DND-41 (cell line): ENCODE results near the gene GNRH2.

Source experiments
- ATAC-seq: fragments of 200-7000 bp; cut with Tn5 transposase; 3 replicates; pipeline ENCODE4 v1.9.1; 2021; ENCODE audit warnings: low read depth; ENCODE audit not compliant: insufficient read depth
- DNase-seq: peaks from one replicate; pipeline ENCODE4 v3.0.0-alpha.2; 2020
- H2AFZ ChIP-seq: 2 replicates; pipeline ENCODE4 v1.6.0; 2012; ENCODE audit warnings: low read depth, low read length
- H3K27ac ChIP-seq: 2 replicates; pipeline ENCODE4 v1.5.1; 2012; ENCODE audit warnings: low read length, inconsistent platforms
- H3K27me3 ChIP-seq: fragments of 200-600 bp; sonication (generic); 2 replicates; pipeline ENCODE4 v1.6.0; 2012; ENCODE audit warnings: low read length, mild to moderate bottlenecking, inconsistent platforms; ENCODE audit not compliant: insufficient read depth, poor library complexity
- H3K36me3 ChIP-seq: 2 replicates; pipeline ENCODE4 v1.5.1; 2012; ENCODE audit warnings: low read length, inconsistent platforms; ENCODE audit not compliant: insufficient read depth
- H3K4me1 ChIP-seq: 2 replicates; pipeline ENCODE4 v1.5.1; 2012; ENCODE audit warnings: mild to moderate bottlenecking, low read length; ENCODE audit not compliant: insufficient read depth
- H3K4me2 ChIP-seq: 2 replicates; pipeline ENCODE4 v1.6.0; 2012; ENCODE audit warnings: mild to moderate bottlenecking, moderate library complexity, low read length, inconsistent platforms; ENCODE audit not compliant: insufficient read depth
- H3K4me3 ChIP-seq, 2 experiments: fragments of 200-600 bp in 1 of 2; shearing (Covaris generic) in 1 of 2; 2 replicates each; pipeline ENCODE4 v1.5.1; 2012 to 2016; ENCODE audit warnings: inconsistent platforms in 2 of 2, low read length in 2 of 2, mild to moderate bottlenecking in 2 of 2, low read depth in 1 of 2, moderate library complexity in 1 of 2
- H3K79me2 ChIP-seq: 2 replicates; pipeline ENCODE4 v1.6.0; 2012; ENCODE audit warnings: low read length, inconsistent platforms; ENCODE audit not compliant: insufficient read depth
- H3K9ac ChIP-seq: 2 replicates; pipeline ENCODE4 v1.6.0; 2012; ENCODE audit warnings: low read depth, mild to moderate bottlenecking, inconsistent platforms, low read length, moderate library complexity
- H3K9me3 ChIP-seq: 2 replicates; pipeline ENCODE4 v1.5.1; 2012; ENCODE audit warnings: low read length, moderate library complexity, mild to moderate bottlenecking, inconsistent platforms; ENCODE audit not compliant: insufficient read depth, severe bottlenecking
- H4K20me1 ChIP-seq: 2 replicates; pipeline ENCODE4 v1.6.0; 2012; ENCODE audit warnings: low read length; ENCODE audit not compliant: insufficient read depth
- CTCF ChIP-seq: IDR thresholded peaks from 2 replicates; pipeline ENCODE4 v1.5.1; 2012; ENCODE audit warnings: borderline replicate concordance, low read length, moderate library complexity, mild to moderate bottlenecking; ENCODE audit not compliant: poor library complexity, severe bottlenecking; ENCODE audit errors: extremely low read depth
- EZH2 ChIP-seq: IDR thresholded peaks from 3 replicates; pipeline ENCODE4 v1.6.1; 2012; ENCODE audit warnings: borderline replicate concordance, low read depth, mild to moderate bottlenecking, moderate library complexity, low read length, inconsistent platforms; ENCODE audit not compliant: severe bottlenecking

Gene GNRH2

GRCh38 chr20:3043322-3043721, at the start of gene GNRH2:
Gene GNRH2 (plus strand): TSS chr20:3043622. CDS start chr20:3044415, 793 bp downstream.
- no peak for ATAC-seq
- Histone ChIP-seq H3K4me2 (no peak within 1 kb of the TSS), H3K9ac (no peak within 1 kb of the TSS), H3K9me3 (no peaks in the 10 kb centered on the region), H4K20me1 (peaks cover 11% of the 10 kb centered on the region), H2AFZ (no peak within 1 kb of the TSS), H3K27me3 (no peaks in the 10 kb centered on the region), H3K27ac (no peak within 1 kb of the TSS), H3K79me2 (peaks cover 17% of the 10 kb centered on the region), H3K4me3 (no peak within 1 kb of the TSS), H3K36me3 (peaks cover 46% of the 10 kb centered on the region), H3K4me1 (peaks cover 26% of the 10 kb centered on the region)
- TF ChIP-seq EZH2 (no peak), CTCF (no peak)
- no peak for DNase-seq

- ATAC-seq = no peak
- Histone ChIP-seq H3K4me1 (no peaks in the 10 kb centered on the region), H3K9ac (no peak overlapping the region), H3K4me2 (no peak overlapping the region), H3K27me3 (no peaks in the 10 kb centered on the region), H2AFZ (no peak overlapping the region), H4K20me1 (no peaks in the 10 kb centered on the region), H3K27ac (no peak overlapping the region), H3K9me3 (no peaks in the 10 kb centered on the region), H3K4me3 (no peak overlapping the region), H3K79me2 (no peaks in the 10 kb centered on the region), H3K36me3 (peaks cover 55% of the 10 kb centered on the region)
- DNase-seq = no peak
- TF ChIP-seq EZH2 (no peak), CTCF (no peak)
Observed at GRCh38 chr20:2995796-2996195, 47.6 kb upstream of the GNRH2 start.

GRCh38 chr20:2998728-2999127, 44.7 kb upstream of the GNRH2 start:
- Histone ChIP-seq H3K9me3 (no peaks in the 10 kb centered on the region), H3K4me1 (no peaks in the 10 kb centered on the region), H2AFZ (no peak overlapping the region), H3K4me2 (no peak overlapping the region), H3K27me3 (no peaks in the 10 kb centered on the region), H3K4me3 (no peak overlapping the region), H3K36me3 (peaks cover 29% of the 10 kb centered on the region; the same call in 1 of the 2 replicates), H4K20me1 (peaks cover 2% of the 10 kb centered on the region; the same call in 1 of the 2 replicates), H3K27ac (no peak overlapping the region), H3K9ac (no peak overlapping the region), H3K79me2 (no peaks in the 10 kb centered on the region)
- TF ChIP-seq EZH2 (no peak), CTCF (no peak)
- DNase-seq (no peak), ATAC-seq (no peak)
